Bronchial epithelial cell (primary cell): ENCODE measurements around the gene ESR1. TPM values are rescaled to one million over a fixed set of nuclear protein-coding genes. Genes with fewer than 3 reads are reported as not detected.

Source experiments
- DNase-seq: peaks from one replicate; pipeline ENCODE4 v3.0.0-alpha.2; 2010; ENCODE audit warnings: low read depth
- FAIRE-seq: peaks from 2 replicates; lab custom pipeline; 2011; peaks lifted over from hg19 to GRCh38; lab: Jason Lieb, UNC
- H3K27me3 ChIP-seq: 2 replicates; pipeline ENCODE4 v1.5.1; 2011; ENCODE audit warnings: low read length; ENCODE audit not compliant: control insufficient read depth, insufficient read depth
- H3K36me3 ChIP-seq: 2 replicates; pipeline ENCODE4 v1.5.1; 2011; ENCODE audit warnings: low read length; ENCODE audit not compliant: control insufficient read depth, insufficient read depth
- H3K4me3 ChIP-seq: 2 replicates; pipeline ENCODE4 v1.5.1; 2011; ENCODE audit warnings: mild to moderate bottlenecking, low read depth, low read length, control low read depth
- total RNA-seq: library from RNA; depleted of rRNA; stranded (reverse); fragments of >200 nt; gene quantifications from 2 replicates; pipeline ENCODE4 v1.2.1, GENCODE V29; 2014
- TF ChIP-seq, protein P1 (sequence below): IDR thresholded peaks from 2 replicates; pipeline ENCODE4 v1.5.1; 2011; ENCODE audit warnings: mild to moderate bottlenecking, moderate library complexity, low read length, control low read depth, inconsistent platforms; ENCODE audit not compliant: insufficient read depth, severe bottlenecking

The ESR1 gene
- total RNA-seq, 1 donor from 2014 or later, result under 0.01 TPM

DNA sequence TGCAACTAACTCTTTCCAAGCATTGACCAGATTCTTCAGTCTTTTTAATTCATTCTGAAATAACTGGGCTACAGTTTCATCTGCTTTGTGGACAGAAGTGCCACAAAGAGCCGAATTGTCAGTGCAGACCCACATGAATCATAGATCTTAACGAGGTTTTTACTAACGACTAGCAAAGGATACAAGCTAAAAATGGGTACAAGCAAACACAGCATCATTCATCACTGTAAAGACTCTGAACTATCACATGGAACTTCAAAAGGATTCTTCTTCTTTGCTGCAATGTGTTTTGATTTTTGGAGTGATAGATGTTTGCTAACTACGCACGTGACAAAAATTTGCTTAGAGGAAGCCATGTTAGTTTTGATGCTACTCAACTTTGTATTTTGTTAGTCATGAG lies 227.1 kb downstream of the ESR1 start:
- DNase-seq (no peak), FAIRE-seq (no peak)
- H3K27me3 ChIP-seq, result no peaks in the 10 kb centered on the region
- no peaks in the 10 kb centered on the region for H3K36me3 ChIP-seq
- no peak overlapping the region for H3K4me3 ChIP-seq
- TF ChIP-seq, protein P1, sequence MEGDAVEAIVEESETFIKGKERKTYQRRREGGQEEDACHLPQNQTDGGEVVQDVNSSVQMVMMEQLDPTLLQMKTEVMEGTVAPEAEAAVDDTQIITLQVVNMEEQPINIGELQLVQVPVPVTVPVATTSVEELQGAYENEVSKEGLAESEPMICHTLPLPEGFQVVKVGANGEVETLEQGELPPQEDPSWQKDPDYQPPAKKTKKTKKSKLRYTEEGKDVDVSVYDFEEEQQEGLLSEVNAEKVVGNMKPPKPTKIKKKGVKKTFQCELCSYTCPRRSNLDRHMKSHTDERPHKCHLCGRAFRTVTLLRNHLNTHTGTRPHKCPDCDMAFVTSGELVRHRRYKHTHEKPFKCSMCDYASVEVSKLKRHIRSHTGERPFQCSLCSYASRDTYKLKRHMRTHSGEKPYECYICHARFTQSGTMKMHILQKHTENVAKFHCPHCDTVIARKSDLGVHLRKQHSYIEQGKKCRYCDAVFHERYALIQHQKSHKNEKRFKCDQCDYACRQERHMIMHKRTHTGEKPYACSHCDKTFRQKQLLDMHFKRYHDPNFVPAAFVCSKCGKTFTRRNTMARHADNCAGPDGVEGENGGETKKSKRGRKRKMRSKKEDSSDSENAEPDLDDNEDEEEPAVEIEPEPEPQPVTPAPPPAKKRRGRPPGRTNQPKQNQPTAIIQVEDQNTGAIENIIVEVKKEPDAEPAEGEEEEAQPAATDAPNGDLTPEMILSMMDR, result no peak

DNA sequence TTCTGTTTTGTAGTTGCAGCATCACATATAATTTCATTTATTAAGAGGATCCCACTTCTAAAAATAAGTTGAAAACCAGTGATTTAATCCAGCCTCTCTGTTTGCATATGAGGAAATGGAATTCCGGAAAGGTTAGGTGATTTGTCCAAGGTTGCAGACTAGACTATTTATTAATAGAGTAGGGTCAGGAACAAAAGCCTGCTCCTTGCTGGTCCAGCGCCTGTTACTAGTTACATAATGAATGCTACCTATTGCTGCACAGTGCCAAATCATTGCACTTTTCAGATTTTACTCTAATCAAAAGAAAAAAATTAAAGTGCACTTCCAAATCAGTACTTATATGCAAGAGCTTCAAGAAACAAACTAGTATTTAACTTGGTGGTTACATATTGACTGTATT lies 238.6 kb downstream of the ESR1 start:
- FAIRE-seq (no peak), DNase-seq (no peak)
- Histone ChIP-seq H3K4me3 (no peak overlapping the region), H3K27me3 (no peaks in the 10 kb centered on the region), H3K36me3 (no peaks in the 10 kb centered on the region)
- TF ChIP-seq, protein P1, result no peak

DNA sequence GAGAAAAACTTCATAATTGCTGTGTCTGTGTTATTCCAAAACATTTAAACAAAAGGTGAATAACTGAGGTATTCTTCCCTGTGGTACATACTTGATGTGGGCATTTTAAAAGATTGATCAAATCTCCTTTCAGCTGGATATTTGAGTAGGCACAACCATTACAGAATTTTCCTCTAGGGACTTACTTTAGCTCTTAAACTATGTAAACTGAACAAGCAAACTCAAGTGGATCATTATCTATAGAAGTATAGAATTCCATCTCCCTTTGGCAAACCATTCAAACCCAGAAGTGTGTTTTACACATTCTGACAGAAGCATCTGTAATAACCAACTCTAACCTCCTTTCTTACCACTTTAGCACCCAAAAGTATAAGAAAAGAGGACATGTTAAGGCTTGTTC lies 241.4 kb downstream of the ESR1 start:
- FAIRE-seq, result no peak

DNA sequence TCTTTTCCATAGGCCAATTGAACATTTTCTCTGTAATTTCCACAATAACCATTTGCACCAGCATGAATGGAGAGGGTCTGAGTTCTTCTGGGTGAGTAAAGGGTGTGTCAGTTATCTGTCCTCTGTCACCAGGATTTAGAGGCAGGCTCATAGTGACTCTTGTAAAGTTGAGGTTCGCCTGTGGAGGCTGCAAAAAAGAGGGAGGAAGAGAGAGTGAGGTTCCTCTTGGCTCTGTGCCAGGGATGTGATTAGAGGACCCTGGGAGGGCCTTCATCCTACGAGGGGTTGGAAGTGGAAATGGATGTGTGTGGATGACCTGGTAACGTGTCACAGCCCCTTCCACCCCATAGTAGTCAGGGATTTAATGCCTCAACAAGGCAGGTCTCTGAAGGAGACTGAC lies 242.0 kb downstream of the ESR1 start:
- Histone ChIP-seq H3K36me3 (no peaks in the 10 kb centered on the region), H3K4me3 (no peak overlapping the region), H3K27me3 (no peaks in the 10 kb centered on the region)
- no peak for FAIRE-seq
- no peak for DNase-seq
- TF ChIP-seq, protein P1, result no peak

More for the DNA sequence above, 241.4 kb downstream of the ESR1 start:
- H3K4me3 ChIP-seq, result no peak overlapping the region
- TF ChIP-seq, protein P1, result no peak
- no peaks in the 10 kb centered on the region for H3K27me3 ChIP-seq
- H3K36me3 ChIP-seq, result no peaks in the 10 kb centered on the region
- DNase-seq, result no peak

DNA sequence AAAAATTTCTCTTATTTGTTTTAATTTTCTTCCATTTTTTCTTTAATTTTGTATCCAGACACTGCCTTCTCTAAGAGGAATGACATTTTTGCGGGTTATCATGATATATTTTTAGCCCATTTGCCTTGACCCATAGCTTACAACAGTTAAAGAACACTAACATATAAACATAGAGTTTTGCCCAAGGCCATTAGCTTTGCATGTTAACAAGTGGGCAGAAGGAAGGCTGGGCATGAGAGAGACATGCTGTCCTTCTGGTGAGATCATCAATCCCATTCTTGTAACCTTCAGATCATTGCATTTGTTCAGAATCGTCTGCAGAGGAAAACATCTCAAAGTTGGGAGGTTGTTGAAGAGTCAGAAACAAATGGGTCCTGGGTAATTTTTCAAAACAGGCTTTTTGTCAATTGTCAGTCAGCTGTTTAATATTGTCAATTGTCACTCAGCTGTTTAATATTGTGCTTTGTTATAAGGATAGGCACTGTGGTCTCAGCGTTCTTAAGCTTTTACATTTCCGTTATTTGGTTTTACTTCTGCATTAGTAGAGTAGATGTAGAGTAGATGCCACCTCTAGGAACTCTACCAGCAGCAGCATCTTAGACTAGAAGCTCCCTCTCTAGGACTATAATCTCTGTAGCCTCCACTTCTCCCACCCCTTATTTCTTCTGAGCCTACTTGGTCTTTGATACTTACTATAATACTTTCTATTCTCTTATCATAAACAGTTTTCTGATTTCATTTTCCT lies 243.1 kb downstream of the ESR1 start:
- TF ChIP-seq, protein P1, result no peak
- Histone ChIP-seq H3K36me3 (no peaks in the 10 kb centered on the region), H3K27me3 (no peaks in the 10 kb centered on the region), H3K4me3 (no peak overlapping the region)
- DNase-seq (no peak), FAIRE-seq (no peak)

DNA sequence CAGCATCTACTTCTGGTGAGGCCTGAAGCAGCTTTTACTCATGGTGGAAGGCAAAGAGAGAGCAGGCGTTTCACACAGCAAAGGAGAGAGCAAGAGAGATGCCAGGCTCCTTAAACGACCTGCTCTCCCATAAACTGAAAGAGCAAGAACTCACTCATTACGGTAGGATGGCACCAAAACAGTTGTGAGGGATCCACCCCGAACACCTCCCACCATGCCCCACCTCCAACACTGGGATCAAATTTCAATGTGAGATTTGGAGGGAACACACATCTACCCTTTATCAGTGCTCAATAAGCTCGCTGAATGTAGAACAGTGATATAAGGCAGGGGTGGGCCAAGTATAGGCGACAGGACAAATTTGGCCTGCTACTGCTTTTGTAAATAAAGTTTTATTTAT lies 244.6 kb downstream of the ESR1 start:
- Histone ChIP-seq H3K36me3 (no peaks in the 10 kb centered on the region), H3K27me3 (no peaks in the 10 kb centered on the region), H3K4me3 (no peak overlapping the region)
- FAIRE-seq (no peak), DNase-seq (no peak)
- TF ChIP-seq, protein P1, result no peak
